ENCODE results near the gene ZSWIM3. TPM values are rescaled to one million over a fixed set of nuclear protein-coding genes. Genes with fewer than 3 reads are reported as not detected.

Gene ZSWIM3
- total and polyA plus RNA-seq, 8 donors, result 3.5 to 6.7 (median 5.7) TPM

DNA sequence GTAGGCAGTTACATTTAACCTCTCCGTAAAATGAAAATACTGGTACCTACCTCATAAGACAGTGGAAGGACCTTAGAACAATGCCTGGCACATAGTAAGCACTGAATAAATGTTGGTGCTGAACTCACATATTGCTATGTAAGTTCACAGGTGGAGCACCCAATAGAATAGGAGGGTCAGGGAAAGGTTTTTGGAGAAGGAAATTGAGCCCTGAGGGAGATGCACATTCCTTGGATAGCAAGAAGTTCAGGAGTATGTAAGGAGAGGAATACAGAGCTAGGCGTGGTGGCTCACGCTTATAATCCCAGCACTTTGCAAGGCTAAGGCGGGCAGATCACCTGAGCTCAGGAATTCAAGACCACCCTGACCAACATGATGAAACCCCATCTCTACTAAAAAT is 37.9 kb upstream of the ZSWIM3 start:
- H3K36me3 ChIP-seq, result peaks cover 0 to 7% of the 10 kb centered on the region in 2 donors
- DNase-seq (no peak), ATAC-seq (no peak)
- no peak overlapping the region for H3K27ac ChIP-seq
- intact Hi-C loops (cut with DNase I), result no loop called here
- no peak overlapping the region for H3K4me3 ChIP-seq
- peaks cover 7 to 20% of the 10 kb centered on the region in 2 donors for H3K4me1 ChIP-seq
- peaks cover 16 to 33% of the 10 kb centered on the region in 2 donors for H3K27me3 ChIP-seq
- H3K9me3 ChIP-seq, result no peaks in the 10 kb centered on the region
- no peak for TF ChIP-seq CTCF (IDR thresholded peaks at IDR 0.05)

DNA sequence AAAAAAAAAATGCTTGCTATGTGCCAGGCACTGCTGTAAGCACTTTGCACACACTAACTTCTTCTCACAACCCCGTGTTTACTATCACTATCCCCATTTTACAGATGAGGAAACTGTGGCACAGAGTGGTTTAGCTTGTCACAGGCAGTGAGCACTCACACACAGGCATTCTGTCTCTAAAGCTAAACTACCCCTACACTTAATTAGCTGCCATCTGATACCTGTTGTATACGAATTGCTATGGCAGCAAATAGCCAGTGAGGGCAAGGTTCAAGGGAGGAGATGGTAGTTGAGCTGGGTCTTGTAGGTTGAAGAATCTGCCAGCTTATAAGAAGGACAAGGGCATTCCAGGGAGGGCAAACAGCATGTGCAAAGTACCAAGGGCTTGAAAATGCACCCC is 35.5 kb upstream of the ZSWIM3 start:
- no peak for DNase-seq
- H3K27me3 ChIP-seq, result peaks cover 16 to 37% of the 10 kb centered on the region in 2 donors
- no peak for TF ChIP-seq CTCF (IDR thresholded peaks at IDR 0.05)
- H3K9me3 ChIP-seq, result no peaks in the 10 kb centered on the region
- no peak overlapping the region for H3K4me3 ChIP-seq
- intact Hi-C loops (cut with DNase I), result no loop called here
- peaks cover 7 to 30% of the 10 kb centered on the region in 2 donors for H3K4me1 ChIP-seq
- H3K36me3 ChIP-seq, result no peaks in the 10 kb centered on the region
- H3K27ac ChIP-seq, result no peak overlapping the region
- no peak for ATAC-seq

DNA sequence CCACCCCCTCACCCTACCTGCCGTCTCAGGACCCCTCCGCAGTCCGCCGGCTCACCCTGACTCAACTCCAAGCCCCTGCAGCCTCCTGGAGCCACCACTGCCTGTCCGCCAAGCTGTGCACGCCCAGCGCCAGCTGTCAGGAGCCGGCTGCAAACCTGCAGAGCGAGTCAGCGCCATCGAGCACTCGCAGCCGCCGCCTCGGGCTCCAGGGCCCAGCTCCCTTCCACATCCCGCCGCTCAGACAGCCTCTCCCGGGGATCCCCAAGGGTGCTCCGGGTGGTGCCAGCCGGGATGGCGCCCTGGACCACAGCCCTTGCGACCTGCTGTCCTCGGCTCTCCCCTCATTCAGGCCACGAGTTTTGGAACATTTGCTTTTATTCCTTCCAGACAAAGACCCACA is 34.6 kb upstream of the ZSWIM3 start:
- Histone ChIP-seq H3K36me3 (no peaks in the 10 kb centered on the region), H3K27ac (no peak overlapping the region), H3K9me3 (no peaks in the 10 kb centered on the region), H3K4me3 (no peak overlapping the region), H3K27me3 (peaks cover 16 to 37% of the 10 kb centered on the region in 2 donors), H3K4me1 (peaks cover 3 to 25% of the 10 kb centered on the region in 2 donors)
- intact Hi-C loops (cut with DNase I), result no loop called here
- no peak for TF ChIP-seq CTCF (IDR thresholded peaks at IDR 0.05)
- DNase-seq, result peak in 2 of 4 donors; percentile 52 to 87
- ATAC-seq, result peak; percentile 65

GRCh38 chr20:45823949-45824835 is 33.2 kb upstream of the ZSWIM3 start:
- peaks cover 3 to 25% of the 10 kb centered on the region in 2 donors for H3K4me1 ChIP-seq
- H3K27me3 ChIP-seq, result peaks cover 16 to 37% of the 10 kb centered on the region in 2 donors
- H3K9me3 ChIP-seq, result no peaks in the 10 kb centered on the region
- ATAC-seq (peak; percentile 41), DNase-seq (peak in 1 of 4 donors; percentile 81)
- H3K4me3 ChIP-seq, result no peak overlapping the region
- intact Hi-C loops (cut with DNase I), result no loop called here
- TF ChIP-seq CTCF (IDR thresholded peaks at IDR 0.05), result peak in 1 of 2 donors; percentile 22
- no peak overlapping the region for H3K27ac ChIP-seq
- H3K36me3 ChIP-seq, result no peaks in the 10 kb centered on the region

DNA sequence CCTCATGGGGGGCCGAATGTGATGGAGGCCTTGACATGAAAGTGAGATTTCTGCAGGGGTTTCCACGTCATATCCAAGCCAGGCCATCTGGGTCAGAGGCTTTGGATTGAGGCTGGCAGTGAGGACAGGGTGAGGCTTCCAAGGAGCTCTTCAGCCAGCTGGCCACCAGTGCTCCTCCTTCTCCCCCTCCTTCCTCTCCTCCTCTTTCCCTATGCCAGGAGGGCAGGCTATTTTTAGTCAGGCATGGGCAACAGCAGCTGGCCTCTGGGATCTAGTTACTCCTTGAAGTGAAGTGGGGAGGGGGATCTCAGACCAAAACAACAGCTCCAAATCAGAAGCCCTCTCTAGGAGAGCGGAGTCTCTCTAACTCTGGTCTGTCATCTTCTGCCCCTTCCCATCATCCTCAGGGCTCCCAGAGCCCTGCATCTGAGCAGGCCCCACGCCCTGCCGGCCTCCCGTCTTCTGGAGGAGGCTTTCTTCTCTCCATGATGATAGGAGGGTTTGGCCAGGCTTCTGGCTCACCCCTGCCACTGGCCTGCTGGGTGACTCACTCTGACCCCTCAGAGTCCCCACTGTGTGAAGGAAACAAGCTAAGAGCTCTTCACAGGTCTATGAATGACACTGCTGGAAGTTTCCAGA is 30.9 kb upstream of the ZSWIM3 start:
- peak in 2 of 4 donors; percentile 46 for DNase-seq
- intact Hi-C loops (cut with DNase I), result no loop called here
- peak overlapping the region; percentile 41 to 67 for H3K27ac ChIP-seq

More for the DNA sequence above, 30.9 kb upstream of the ZSWIM3 start:
- H3K4me1 ChIP-seq, result peaks cover 3 to 25% of the 10 kb centered on the region in 2 donors
- ATAC-seq, result peak; percentile 77
- H3K4me3 ChIP-seq, result no peak overlapping the region
- H3K36me3 ChIP-seq, result no peaks in the 10 kb centered on the region
- TF ChIP-seq CTCF (IDR thresholded peaks at IDR 0.05), result no peak
- H3K27me3 ChIP-seq, result peaks cover 16 to 34% of the 10 kb centered on the region in 2 donors
- H3K9me3 ChIP-seq, result no peaks in the 10 kb centered on the region

All from left lung (tissue), 10 donors.